HepG2 (cell line): ENCODE data around the gene P3R3URF. TPM values are rescaled to one million over a fixed set of nuclear protein-coding genes. Genes with fewer than 3 reads are reported as not detected.
A peak's percentile ranks its signal among the peaks of the same experiment; 100 is the strongest.

Source experiments
- ATF7-NPFF ChIP-seq: sonication (generic); formaldehyde crosslinking; IDR thresholded peaks from 2 replicates; pipeline ENCODE4 v1.8.1; 2023; ENCODE audit warnings: mild to moderate bottlenecking, low read depth, missing genetic modification reagents, moderate library complexity
- BCL3 ChIP-seq: sonication (generic); formaldehyde crosslinking; IDR thresholded peaks from 2 replicates; pipeline ENCODE4 v1.5.1; 2020; ENCODE audit warnings: mild to moderate bottlenecking, missing genetic modification reagents, moderate library complexity
- DMAP1 ChIP-seq: IDR thresholded peaks from 2 replicates; pipeline ENCODE4 v1.6.1; 2016
- HNRNPLL ChIP-seq: fragments of 200-400 bp; formaldehyde crosslinking; IDR thresholded peaks from 2 replicates; pipeline ENCODE4 v1.6.1; 2017; ENCODE audit warnings: mild to moderate bottlenecking, low read depth, low read length; ENCODE audit not compliant: poor library complexity, severe bottlenecking
- NFIC ChIP-seq: IDR thresholded peaks from 2 replicates; pipeline ENCODE4 v1.6.1; 2012; ENCODE audit warnings: mild to moderate bottlenecking, low read length, inconsistent platforms
- NFRKB ChIP-seq: fragments of 450-650 bp; IDR thresholded peaks from 2 replicates; pipeline ENCODE4 v1.6.1; 2017
- PHF8 ChIP-seq: sonication (generic); formaldehyde crosslinking; IDR thresholded peaks from 2 replicates; pipeline ENCODE4 v1.5.0; 2020; ENCODE audit warnings: missing genetic modification reagents
- PRDM4 ChIP-seq: sonication (generic); formaldehyde crosslinking; IDR thresholded peaks from 2 replicates; pipeline ENCODE4 v1.9.0; 2021; ENCODE audit warnings: missing genetic modification reagents, borderline replicate concordance
- SRSF1 ChIP-seq: fragments of 200-400 bp; formaldehyde crosslinking; optimal IDR thresholded peaks from 2 replicates; pipeline ENCODE3; 2017; ENCODE audit warnings: mild to moderate bottlenecking, low read depth, low read length, moderate library complexity
- TAF15 ChIP-seq: fragments of 200-400 bp; formaldehyde crosslinking; IDR thresholded peaks from one replicate; pipeline ENCODE4 v1.6.1; 2018; ENCODE audit warnings: mild to moderate bottlenecking, low read depth, low read length; ENCODE audit not compliant: poor library complexity, severe bottlenecking
- U2AF2 ChIP-seq: fragments of 200-400 bp; formaldehyde crosslinking; IDR thresholded peaks from 2 replicates; pipeline ENCODE4 v1.6.1; 2017; ENCODE audit warnings: low read depth, mild to moderate bottlenecking, low read length
- ZFP1 ChIP-seq: IDR thresholded peaks from 2 replicates; pipeline ENCODE4 v1.6.1; 2016
- ZNF12 ChIP-seq: sonication (generic); formaldehyde crosslinking; IDR thresholded peaks from 2 replicates; pipeline ENCODE4 v1.5.0; 2020; ENCODE audit warnings: missing genetic modification reagents
- ZNF30 ChIP-seq: sonication (generic); formaldehyde crosslinking; IDR thresholded peaks from 2 replicates; pipeline ENCODE4 v1.5.0; 2020; ENCODE audit warnings: mild to moderate bottlenecking, missing genetic modification reagents
- ZNF329 ChIP-seq: sonication (generic); formaldehyde crosslinking; IDR thresholded peaks from 2 replicates; pipeline ENCODE4 v1.9.0; 2021; ENCODE audit warnings: low read depth, mild to moderate bottlenecking, missing genetic modification reagents
- ZNF354B ChIP-seq: sonication (generic); formaldehyde crosslinking; IDR thresholded peaks from 2 replicates; pipeline ENCODE4 v1.8.0; 2022; ENCODE audit warnings: mild to moderate bottlenecking, missing genetic modification reagents
- ZNF614 ChIP-seq: IDR thresholded peaks from 2 replicates; pipeline ENCODE4 v1.6.1; 2018; ENCODE audit warnings: missing biosample characterization, missing genetic modification reagents, inconsistent platforms, borderline replicate concordance
- ZNF777 ChIP-seq: sonication (generic); formaldehyde crosslinking; IDR thresholded peaks from 2 replicates; pipeline ENCODE4 v1.4.0; 2020; ENCODE audit warnings: missing genetic modification reagents
- ZNF83 ChIP-seq: sonication (generic); formaldehyde crosslinking; IDR thresholded peaks from 2 replicates; pipeline ENCODE4 v1.4.0; 2020; ENCODE audit warnings: missing genetic modification reagents, mild to moderate bottlenecking, borderline replicate concordance
- polyA plus RNA-seq, 8 experiments: library from polyadenylated mRNA; depleted of rRNA in 3 of 8; stranded (reverse) in 7 of 8; unstranded in 1 of 8; fragments of >200 nt; fragmentation: Illumina TruSeq in 4 of 8; extraction: Trizol in 4 of 8; gene quantifications; 2 replicates each; pipeline versions ENCODE4 v1.2.1 to v1.2.3, GENCODE V29; 2011 to 2016; ENCODE audit warnings: low read depth in 4 of 8, missing spikeins in 1 of 8, mixed read lengths in 1 of 8; ENCODE audit not compliant: insufficient read depth in 1 of 8
- total RNA-seq, 5 experiments: library from RNA; depleted of rRNA; stranded (reverse); fragments of >200 nt; fragmentation: Illumina TruSeq; extraction: Trizol; gene quantifications; 2 replicates each; pipeline ENCODE4 v1.2.3, GENCODE V29; 2016; ENCODE audit warnings: low read depth in 1 of 5
- TF ChIP-seq, protein P1 (sequence below): sonication (generic); formaldehyde crosslinking; IDR thresholded peaks from 2 replicates; pipeline ENCODE4 v1.4.0; 2020; ENCODE audit warnings: mild to moderate bottlenecking, missing genetic modification reagents, borderline replicate concordance
- TF ChIP-seq, protein P2 (sequence below): sonication (generic); formaldehyde crosslinking; IDR thresholded peaks from 2 replicates; pipeline ENCODE4 v1.5.0; 2020; ENCODE audit warnings: missing genetic modification reagents

The P3R3URF gene
- total and polyA plus RNA-seq, 2 of the 13 experiments (the other 11 are each of a cell fraction or from before 2014, with no cell fraction given), result not detected

DNA sequence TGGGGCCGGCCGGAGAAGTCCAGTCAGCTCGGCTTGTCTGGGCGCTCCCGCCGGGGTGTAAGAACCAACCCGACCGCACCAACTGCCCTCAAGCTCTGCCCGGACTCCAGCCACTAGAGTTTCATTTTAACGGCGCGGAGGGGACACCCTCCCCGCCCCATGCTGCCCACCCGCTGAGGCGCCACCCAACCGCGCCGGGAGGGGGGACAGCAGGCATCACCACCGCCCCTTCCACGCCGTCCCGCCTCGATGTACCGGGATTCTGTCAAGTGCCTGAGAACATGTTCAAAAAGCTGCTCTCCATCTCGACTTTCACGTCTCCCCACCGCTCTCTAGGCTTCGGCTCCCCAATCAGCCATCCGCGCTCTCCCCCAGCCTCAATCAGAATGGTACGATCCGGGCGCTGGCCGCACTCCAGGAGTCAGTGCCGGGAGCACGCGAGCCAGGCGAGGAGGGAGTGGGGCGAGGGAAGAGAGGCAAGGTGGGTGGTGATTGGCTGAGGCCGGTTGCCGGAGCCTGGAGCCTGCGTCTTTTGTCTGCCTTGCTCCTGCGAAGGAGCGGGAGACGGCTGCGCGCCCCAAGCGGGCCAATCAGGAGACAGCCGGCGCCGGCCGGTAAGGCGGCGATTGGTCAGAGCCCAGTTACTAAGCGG lies 43.6 kb downstream of the P3R3URF start, which contains the start of gene PIK3R3 (continued):
- peak; percentile 99 for TF ChIP-seq BCL3 (CRISPR knock-in tag)
- peak; percentile 80; the same call in 1 of the 2 replicates for TF ChIP-seq ZNF12 (CRISPR knock-in tag)
- TF ChIP-seq U2AF2, result 0 out of 2 replicates have a peak, but pooled peaks have one; percentile 87
- TF ChIP-seq SRSF1, result peak; percentile 66
- TF ChIP-seq HNRNPLL, result peak; percentile 76
- 0 out of 2 replicates have a peak, but pooled peaks have one; percentile 35 for TF ChIP-seq PRDM4 (CRISPR knock-in tag)
- TF ChIP-seq ZNF777 (CRISPR knock-in tag), result peak; percentile 56; the same call in 1 of the 2 replicates
- TF ChIP-seq NFIC, result peak; percentile 51; the same call in 1 of the 2 replicates
- TF ChIP-seq PHF8 (CRISPR knock-in tag), result 0 out of 2 replicates have a peak, but pooled peaks have one; percentile 30
- TF ChIP-seq ZNF354B (CRISPR knock-in tag), result peak; percentile 80; the same call in 1 of the 2 replicates
- TF ChIP-seq ZNF614 (CRISPR knock-in tag), result peak; percentile 97; the same call in 1 of the 2 replicates
- TF ChIP-seq NFRKB, result no peak
- TF ChIP-seq, protein P1, sequence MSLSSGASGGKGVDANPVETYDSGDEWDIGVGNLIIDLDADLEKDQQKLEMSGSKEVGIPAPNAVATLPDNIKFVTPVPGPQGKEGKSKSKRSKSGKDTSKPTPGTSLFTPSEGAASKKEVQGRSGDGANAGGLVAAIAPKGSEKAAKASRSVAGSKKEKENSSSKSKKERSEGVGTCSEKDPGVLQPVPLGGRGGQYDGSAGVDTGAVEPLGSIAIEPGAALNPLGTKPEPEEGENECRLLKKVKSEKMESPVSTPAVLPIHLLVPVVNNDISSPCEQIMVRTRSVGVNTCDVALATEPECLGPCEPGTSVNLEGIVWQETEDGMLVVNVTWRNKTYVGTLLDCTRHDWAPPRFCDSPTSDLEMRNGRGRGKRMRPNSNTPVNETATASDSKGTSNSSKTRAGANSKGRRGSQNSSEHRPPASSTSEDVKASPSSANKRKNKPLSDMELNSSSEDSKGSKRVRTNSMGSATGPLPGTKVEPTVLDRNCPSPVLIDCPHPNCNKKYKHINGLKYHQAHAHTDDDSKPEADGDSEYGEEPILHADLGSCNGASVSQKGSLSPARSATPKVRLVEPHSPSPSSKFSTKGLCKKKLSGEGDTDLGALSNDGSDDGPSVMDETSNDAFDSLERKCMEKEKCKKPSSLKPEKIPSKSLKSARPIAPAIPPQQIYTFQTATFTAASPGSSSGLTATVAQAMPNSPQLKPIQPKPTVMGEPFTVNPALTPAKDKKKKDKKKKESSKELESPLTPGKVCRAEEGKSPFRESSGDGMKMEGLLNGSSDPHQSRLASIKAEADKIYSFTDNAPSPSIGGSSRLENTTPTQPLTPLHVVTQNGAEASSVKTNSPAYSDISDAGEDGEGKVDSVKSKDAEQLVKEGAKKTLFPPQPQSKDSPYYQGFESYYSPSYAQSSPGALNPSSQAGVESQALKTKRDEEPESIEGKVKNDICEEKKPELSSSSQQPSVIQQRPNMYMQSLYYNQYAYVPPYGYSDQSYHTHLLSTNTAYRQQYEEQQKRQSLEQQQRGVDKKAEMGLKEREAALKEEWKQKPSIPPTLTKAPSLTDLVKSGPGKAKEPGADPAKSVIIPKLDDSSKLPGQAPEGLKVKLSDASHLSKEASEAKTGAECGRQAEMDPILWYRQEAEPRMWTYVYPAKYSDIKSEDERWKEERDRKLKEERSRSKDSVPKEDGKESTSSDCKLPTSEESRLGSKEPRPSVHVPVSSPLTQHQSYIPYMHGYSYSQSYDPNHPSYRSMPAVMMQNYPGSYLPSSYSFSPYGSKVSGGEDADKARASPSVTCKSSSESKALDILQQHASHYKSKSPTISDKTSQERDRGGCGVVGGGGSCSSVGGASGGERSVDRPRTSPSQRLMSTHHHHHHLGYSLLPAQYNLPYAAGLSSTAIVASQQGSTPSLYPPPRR, result peak; percentile 52; the same call in 1 of the 2 replicates
- TF ChIP-seq DMAP1 (CRISPR knock-in tag), result peak; percentile 85; the same call in 1 of the 2 replicates
- TF ChIP-seq, protein P2, sequence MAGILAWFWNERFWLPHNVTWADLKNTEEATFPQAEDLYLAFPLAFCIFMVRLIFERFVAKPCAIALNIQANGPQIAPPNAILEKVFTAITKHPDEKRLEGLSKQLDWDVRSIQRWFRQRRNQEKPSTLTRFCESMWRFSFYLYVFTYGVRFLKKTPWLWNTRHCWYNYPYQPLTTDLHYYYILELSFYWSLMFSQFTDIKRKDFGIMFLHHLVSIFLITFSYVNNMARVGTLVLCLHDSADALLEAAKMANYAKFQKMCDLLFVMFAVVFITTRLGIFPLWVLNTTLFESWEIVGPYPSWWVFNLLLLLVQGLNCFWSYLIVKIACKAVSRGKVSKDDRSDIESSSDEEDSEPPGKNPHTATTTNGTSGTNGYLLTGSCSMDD, result peak; percentile 93
- peak; percentile 75; the same call in 1 of the 2 replicates for TF ChIP-seq ZFP1 (CRISPR knock-in tag)
- TF ChIP-seq TAF15, result peak; percentile 19
- no peak for TF ChIP-seq ZNF329 (CRISPR knock-in tag)
- TF ChIP-seq ZNF83 (CRISPR knock-in tag), result peak; percentile 75; the same call in 1 of the 2 replicates
- TF ChIP-seq ATF7-NPFF, result peak; percentile 99
- TF ChIP-seq ZNF30 (CRISPR knock-in tag), result peak; percentile 99
